PC-9 (cell line): ENCODE results near the gene CELA3A. TPM values are rescaled to one million over a fixed set of nuclear protein-coding genes. Genes with fewer than 3 reads are reported as not detected.

ENCODE experiments used
- BruUV-seq: library from RNA; stranded (reverse); fragments of 400-500 nt; replicated peaks from 2 replicates; lab custom pipeline; 2021; lab: Mats Ljungman, UMichigan
- CTCF ChIA-PET: fragments of 300-600 bp; sonication (Branson Sonifier 250); formaldehyde crosslinking; loops from one replicate; lab custom pipeline; 2022; ENCODE audit warnings: antibody characterized with exemption; lab: Charles Lee
- POLR2A ChIA-PET: fragments of 300-600 bp; sonication (Branson Sonifier 250); formaldehyde crosslinking; loops from one replicate; lab custom pipeline; 2022; ENCODE audit warnings: antibody characterized with exemption; ENCODE audit not compliant: unreplicated experiment; lab: Charles Lee
- DNase-seq, 2 experiments: peaks; one replicate each; pipeline versions ENCODE4 v3.0.0 to v3.0.0-alpha.2; 2015 to 2022; ENCODE audit warnings: mixed read lengths in 1 of 2
- H2AFZ ChIP-seq: fragments of 200-600 bp; sonication (generic); 2 replicates; pipeline ENCODE4 v1.8.1; 2017; ENCODE audit warnings: antibody characterized with exemption
- H3F3A ChIP-seq: fragments of 200-600 bp; sonication (generic); 2 replicates; pipeline ENCODE4 v1.8.1; 2017; ENCODE audit warnings: antibody characterized with exemption, mild to moderate bottlenecking, low read depth; ENCODE audit not compliant: insufficient read depth
- H3K27ac ChIP-seq: fragments of 200-600 bp; sonication (generic); 2 replicates; pipeline ENCODE4 v1.6.1; 2016; ENCODE audit warnings: mixed run types
- H3K27me3 ChIP-seq: fragments of 200-600 bp; sonication (generic); 2 replicates; pipeline ENCODE4 v1.6.1; 2016; ENCODE audit warnings: low read depth, mixed run types; ENCODE audit not compliant: insufficient read depth
- H3K36me3 ChIP-seq: fragments of 200-600 bp; sonication (generic); 2 replicates; pipeline ENCODE4 v1.6.1; 2016; ENCODE audit warnings: low read depth, mixed run types
- H3K4me1 ChIP-seq: fragments of 200-600 bp; sonication (generic); replicated peaks from 2 replicates; pipeline ENCODE4 v1.6.1; 2016; ENCODE audit warnings: mixed run types; ENCODE audit not compliant: insufficient read depth
- H3K4me2 ChIP-seq: fragments of 200-600 bp; sonication (generic); 2 replicates; pipeline ENCODE4 v1.6.1; 2017; ENCODE audit warnings: mixed run types
- H3K4me3 ChIP-seq: fragments of 200-600 bp; sonication (generic); 2 replicates; pipeline ENCODE4 v1.6.1; 2016; ENCODE audit warnings: mixed run types
- H3K79me2 ChIP-seq: fragments of 200-600 bp; sonication (generic); 2 replicates; pipeline ENCODE4 v1.6.1; 2017; ENCODE audit warnings: low read depth, mixed run types
- H3K9me2 ChIP-seq: fragments of 200-600 bp; sonication (generic); 2 replicates; pipeline ENCODE4 v1.8.1; 2017; ENCODE audit warnings: mild to moderate bottlenecking; ENCODE audit not compliant: insufficient read depth
- H3K9me3 ChIP-seq: fragments of 200-600 bp; sonication (generic); 2 replicates; pipeline ENCODE4 v1.8.1; 2016; ENCODE audit warnings: low read depth; ENCODE audit not compliant: insufficient read depth
- H4K20me1 ChIP-seq: fragments of 200-600 bp; sonication (generic); 2 replicates; pipeline ENCODE4 v1.8.1; 2017; ENCODE audit not compliant: insufficient read depth
- CTCF ChIP-seq: fragments of 200-600 bp; sonication (generic); conservative IDR thresholded peaks from 2 replicates; pipeline ENCODE4 v1.6.1; 2017; ENCODE audit warnings: mixed run types, antibody characterized with exemption, mild to moderate bottlenecking, moderate library complexity
- EZH2 ChIP-seq: fragments of 200-600 bp; sonication (generic); IDR thresholded peaks from 2 replicates; pipeline ENCODE4 v1.8.0; 2017; ENCODE audit warnings: antibody characterized with exemption, low read depth
- intact Hi-C: fragments of 100-400 bp; cut with micrococcal nuclease; formaldehyde crosslinking; loops from one replicate; pipeline ENCODE4 v1.10.0; 2022; ENCODE audit not compliant: unreplicated experiment
- total RNA-seq: library from RNA; stranded (reverse); gene quantifications from 2 replicates; pipeline ENCODE4 v1.2.3, GENCODE V29; 2021

Gene CELA3A
- total RNA-seq, 1 experiment from 2014 or later, result not detected

- Histone ChIP-seq H3K9me2 (no peaks in the 10 kb centered on the region), H3F3A (peaks cover 20% of the 10 kb centered on the region; the same call in 1 of the 2 replicates), H3K9me3 (no peaks in the 10 kb centered on the region), H3K36me3 (no peaks in the 10 kb centered on the region), H2AFZ (peak overlapping the region; percentile 87), H3K27me3 (no peaks in the 10 kb centered on the region), H3K4me3 (peak overlapping the region; percentile 87), H4K20me1 (no peaks in the 10 kb centered on the region), H3K27ac (peak overlapping the region; percentile 87), H3K4me1 (peaks cover 4% of the 10 kb centered on the region), H3K4me2 (peak overlapping the region; percentile 83), H3K79me2 (peaks cover 8% of the 10 kb centered on the region; the same call in 1 of the 2 replicates)
- DNase-seq, result peak in 1 of 2 experiments; percentile 57
- intact Hi-C loops, result loop anchor here (1.0 to 10.0 kb wide), 3 partner anchors 29 to 390 kb away; no protein-coding TSS in a partner anchor
- ChIA-PET CTCF (interaction anchor here (0.6 to 1.3 kb wide), 4 partner anchors 28 to 386 kb away, joined by 3 to 4 read pairs (median 3); partner anchors contain the start of gene CDC42), POLR2A (interaction anchor here (0.5 to 1.5 kb wide), 5 partner anchors 28 to 700 kb away, joined by 3 to 20 read pairs (median 5); partner anchors contain the start of gene CDC42)
- BruUV-seq, result TSS peak; percentile 86
- no peak for TF ChIP-seq EZH2
- TF ChIP-seq CTCF, result no peak
Observed at GRCh38 chr1:22024485-22025367, 23.3 kb downstream of the CELA3A start.

GRCh38 chr1:22025368-22026155 lies 24.1 kb downstream of the CELA3A start:
- intact Hi-C loops, result loop anchor here (1.0 to 10.0 kb wide), 3 partner anchors 28 to 389 kb away; no protein-coding TSS in a partner anchor
- BruUV-seq, result no TSS peak
- POLR2A ChIA-PET, result interaction anchor here (0.5 to 1.5 kb wide), 4 partner anchors 27 to 478 kb away, joined by 4 to 20 read pairs (median 8); partner anchors contain the start of gene CDC42

More at GRCh38 chr1:22025368-22026155, 24.1 kb downstream of the CELA3A start:
- H3F3A ChIP-seq, result peaks cover 15% of the 10 kb centered on the region; the same call in 1 of the 2 replicates
- peak; percentile 80 to 85 for DNase-seq
- no peaks in the 10 kb centered on the region for H3K9me3 ChIP-seq
- H3K4me2 ChIP-seq, result peak overlapping the region; percentile 83
- peak overlapping the region; percentile 87 for H3K4me3 ChIP-seq
- H3K36me3 ChIP-seq, result no peaks in the 10 kb centered on the region
- H3K27me3 ChIP-seq, result no peaks in the 10 kb centered on the region
- H2AFZ ChIP-seq, result peak overlapping the region; percentile 87
- peaks cover 4% of the 10 kb centered on the region for H3K4me1 ChIP-seq
- peak overlapping the region; percentile 87 for H3K27ac ChIP-seq
- CTCF ChIA-PET, result interaction anchor here (0.6 to 1.3 kb wide), 2 partner anchors 28 to 387 kb away, joined by 3 read pairs; no protein-coding TSS in a partner anchor
- H4K20me1 ChIP-seq, result no peaks in the 10 kb centered on the region
- no peaks in the 10 kb centered on the region for H3K9me2 ChIP-seq
- no peak for TF ChIP-seq CTCF
- no peak for TF ChIP-seq EZH2
- H3K79me2 ChIP-seq, result peaks cover 8% of the 10 kb centered on the region; the same call in 1 of the 2 replicates
